Activated CD4-positive, CD25-positive, alpha-beta regulatory T cell (primary cell): ENCODE data around the gene SALL2.
"Not testable (repeated sequence)": the region's sequence is repeated elsewhere in the genome, so short reads cannot be mapped to it uniquely, and the experiment has no call there.

Experiments used
- DNase-seq, 4 experiments: peaks; one replicate each; lab custom pipeline; 2025; lab: John Stamatoyannopoulos, UW

Gene SALL2

GRCh38 chr14:21525962-21526671, at the start of gene SALL2:
Gene SALL2, minus strand, starts transcription at chr14:21526346. Its CDS starts 219 bp downstream, at chr14:21526127.
- peak; percentile 10 to 37 (median 17) for DNase-seq

- no peak for DNase-seq
Measured at GRCh38 chr14:21575661-21576060, 49.5 kb upstream of the SALL2 start.

GRCh38 chr14:21572604-21573003, 46.5 kb upstream of the SALL2 start:
- DNase-seq, result no peak

DNA sequence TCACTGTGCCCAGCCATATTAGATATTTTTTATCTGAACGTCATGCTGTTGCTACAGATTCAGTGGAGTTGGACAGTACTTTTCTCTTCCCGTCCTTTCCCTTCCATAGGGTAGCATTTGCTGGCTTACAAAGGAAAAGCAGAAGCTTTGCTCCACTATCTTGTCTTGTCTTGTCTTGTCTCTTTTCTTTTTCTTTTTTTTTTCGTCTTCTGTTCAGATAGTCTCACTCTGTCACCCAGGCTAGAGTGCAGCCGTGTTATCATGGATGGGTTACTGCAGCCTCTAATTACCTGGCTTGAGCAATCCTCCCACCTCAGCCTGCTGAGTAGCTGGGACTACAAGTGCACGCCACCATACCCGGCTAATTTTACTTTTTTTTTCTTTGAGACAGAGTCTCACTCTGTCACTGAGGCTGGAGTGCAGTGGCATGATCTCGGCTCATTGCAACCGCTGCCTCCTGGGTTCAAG, 32.6 kb upstream of the SALL2 start:
- DNase-seq, result no peak

DNA sequence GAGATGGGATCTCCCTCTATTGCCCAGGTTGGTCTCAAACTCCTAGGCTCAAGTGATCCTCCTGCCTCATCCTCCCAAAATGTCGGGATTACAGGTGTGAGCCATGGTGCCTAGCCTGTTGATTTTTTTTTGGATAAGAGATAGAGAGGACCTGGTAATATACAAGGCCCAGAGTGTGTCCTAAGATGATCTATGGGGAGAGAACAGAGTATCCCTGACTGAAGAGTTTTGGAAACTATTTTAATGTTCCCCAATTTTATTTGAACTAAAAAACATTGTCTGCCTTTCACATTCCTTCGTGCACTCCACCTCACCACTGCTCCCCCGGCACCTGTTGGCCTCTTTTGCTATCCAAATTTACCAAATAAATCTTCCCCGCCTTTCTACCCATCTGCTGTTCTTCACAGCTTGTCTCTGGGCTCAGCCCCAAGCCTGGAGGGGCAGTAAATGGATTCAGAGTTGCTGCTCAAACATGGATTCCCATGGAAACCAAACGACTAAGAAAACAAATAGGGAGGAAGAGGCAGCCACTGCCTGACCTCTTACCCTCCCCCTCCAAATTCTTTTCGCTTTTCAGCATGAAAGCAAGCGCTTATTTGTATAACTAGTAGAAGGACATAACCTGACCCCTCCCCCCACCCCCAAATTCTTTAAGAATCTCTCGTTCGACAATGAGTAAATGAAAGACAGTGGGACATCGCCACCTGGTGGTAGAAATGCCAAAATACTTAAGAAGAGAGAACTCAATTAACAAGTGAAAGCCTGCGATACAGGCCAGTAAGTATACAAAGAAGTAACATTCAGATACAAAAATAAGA, 31.1 kb upstream of the SALL2 start:
- peak; percentile 34 to 70 (median 44) for DNase-seq

- DNase-seq, result no peak
Measured at GRCh38 chr14:21556378-21557083, 30.4 kb upstream of the SALL2 start.

- no peak for DNase-seq
Measured at GRCh38 chr14:21553266-21553665, 27.1 kb upstream of the SALL2 start.

GRCh38 chr14:21544588-21544987, 18.4 kb upstream of the SALL2 start:
- DNase-seq, result not testable (repeated sequence)

DNA sequence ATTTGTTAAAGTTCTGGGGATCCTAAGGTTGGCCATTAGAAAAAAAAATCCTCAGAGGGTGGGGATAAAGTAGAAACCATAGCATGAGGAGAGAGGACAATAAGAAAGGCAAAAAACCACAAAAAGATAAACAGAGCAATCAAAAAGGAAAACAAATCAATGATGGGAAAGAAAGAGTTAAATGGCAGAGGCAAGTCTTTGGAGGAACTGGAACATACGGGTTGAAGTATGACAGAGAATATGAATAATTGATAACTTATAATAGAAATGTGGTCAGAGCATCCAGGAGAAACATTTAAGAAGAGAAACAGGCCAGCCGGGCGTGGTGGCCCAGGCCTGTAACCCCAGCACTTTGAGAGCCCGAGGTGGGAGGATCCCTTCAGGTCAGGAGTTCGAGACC, 17.8 kb upstream of the SALL2 start:
- no peak for DNase-seq

GRCh38 chr14:21543521-21543960, 17.4 kb upstream of the SALL2 start:
- DNase-seq, result no peak

DNA sequence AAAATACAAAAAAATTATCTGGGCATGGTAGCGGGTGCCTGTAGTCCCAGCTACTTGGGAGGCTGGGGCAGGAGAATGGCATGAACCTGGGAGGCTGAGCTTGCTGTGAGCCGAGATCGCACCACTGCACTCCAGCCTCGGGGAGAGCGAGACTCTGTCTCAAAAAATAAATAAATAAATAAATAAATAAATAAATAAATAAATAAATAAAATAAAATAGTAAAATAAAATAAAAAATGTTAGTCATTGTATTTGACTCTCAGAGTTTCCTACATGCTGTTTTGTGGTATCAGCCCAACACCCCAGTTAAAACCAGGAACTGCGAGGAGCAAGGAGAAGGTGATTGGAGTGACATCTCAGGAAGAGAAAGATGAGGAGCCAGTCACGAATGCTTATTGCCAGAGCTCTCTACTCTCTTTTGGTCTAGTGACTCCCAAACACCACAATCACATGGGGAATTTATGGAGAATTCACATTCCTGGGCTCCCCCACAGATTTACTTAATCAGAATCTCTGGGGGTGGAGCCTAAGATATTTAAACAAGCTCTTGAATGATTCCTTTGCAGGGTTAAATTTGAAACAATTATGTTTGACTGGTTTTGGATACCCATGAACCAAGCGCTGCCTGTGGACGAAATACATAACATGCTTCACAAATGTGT, 15.4 kb upstream of the SALL2 start:
- DNase-seq, result no peak

- DNase-seq, result no peak
Measured at GRCh38 chr14:21539189-21539940, 13.2 kb upstream of the SALL2 start.

GRCh38 chr14:21537090-21537424, 10.9 kb upstream of the SALL2 start:
- no peak for DNase-seq

- no peak for DNase-seq
Measured at GRCh38 chr14:21536418-21537089, 10.4 kb upstream of the SALL2 start.

- no peak for DNase-seq
Measured at GRCh38 chr14:21535545-21536417, 9.6 kb upstream of the SALL2 start.

- no peak for DNase-seq
Measured at GRCh38 chr14:21534576-21534975, 8.4 kb upstream of the SALL2 start.

DNA sequence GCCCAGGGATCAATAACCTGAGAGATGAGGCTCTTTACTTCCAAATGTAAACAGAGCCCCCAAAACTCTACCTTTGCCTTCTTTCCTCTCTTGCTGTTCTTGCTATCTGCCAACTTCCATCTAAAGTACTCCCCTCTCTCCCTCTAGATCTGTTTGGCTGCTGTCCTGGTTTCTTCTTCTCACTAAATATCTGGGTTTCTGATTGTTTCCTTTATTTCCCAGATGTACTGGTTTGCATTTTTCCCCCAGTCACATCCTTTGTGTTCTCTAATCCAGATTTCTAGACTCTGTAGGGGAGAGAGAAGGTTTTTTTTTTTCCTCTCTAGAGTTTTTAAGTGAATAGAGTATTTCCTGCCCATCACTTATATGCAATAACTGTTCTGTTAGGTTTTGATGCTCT, 7.1 kb upstream of the SALL2 start:
- DNase-seq, result no peak

- DNase-seq, result no peak
Measured at GRCh38 chr14:21529515-21529914, 3.4 kb upstream of the SALL2 start.

DNA sequence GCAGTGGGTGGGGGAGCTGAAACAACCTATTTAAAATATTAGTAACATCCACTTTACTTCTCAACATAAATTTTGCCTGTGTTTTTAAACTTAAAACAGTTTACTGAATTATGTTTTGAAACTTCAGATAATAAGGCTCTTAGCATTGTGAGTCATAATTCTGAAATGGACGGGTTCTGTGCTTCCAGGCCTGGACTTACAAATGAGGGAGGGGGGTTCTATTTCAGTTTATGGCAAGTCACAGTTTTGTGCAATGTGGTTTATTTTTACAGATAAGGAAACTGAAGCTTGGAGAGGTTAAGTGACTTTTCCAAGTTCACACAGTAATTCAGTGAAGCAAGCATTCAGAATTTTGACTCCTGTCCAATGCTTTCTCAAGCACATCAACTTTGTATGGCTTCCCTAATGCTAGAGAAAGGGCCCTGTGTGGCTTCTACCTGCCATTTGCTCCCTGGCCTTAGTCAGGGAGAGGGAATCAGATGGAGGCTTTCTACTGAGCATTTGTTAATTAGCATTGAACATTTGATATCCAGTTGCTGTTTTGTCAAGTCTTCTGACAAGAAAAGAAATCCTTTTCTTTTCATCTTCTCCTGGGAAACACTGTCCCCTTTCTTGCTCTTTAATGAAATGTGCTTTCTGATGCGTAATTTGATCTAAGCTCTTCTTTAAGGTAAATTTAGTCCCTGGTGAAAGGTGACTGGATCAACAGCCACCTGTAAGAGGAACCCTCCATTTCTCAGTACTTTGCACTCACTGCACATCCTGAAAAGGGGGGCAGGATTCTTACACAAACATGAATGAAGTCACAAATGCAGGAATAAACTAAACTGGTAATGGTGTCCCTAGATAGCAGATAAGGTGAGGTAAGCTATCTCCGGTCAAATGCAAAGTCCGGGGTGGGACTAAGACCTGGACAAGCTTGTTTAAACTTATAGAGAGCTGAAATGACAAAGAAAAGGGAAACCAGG, 2.5 kb upstream of the SALL2 start:
- DNase-seq, result no peak
